CD4-positive, alpha-beta T cell (primary cell): ENCODE results near the gene GMCL2. TPM values are rescaled to one million over a fixed set of nuclear protein-coding genes. Genes with fewer than 3 reads are reported as not detected.

ENCODE experiments used
- ATAC-seq: fragments of 200-7000 bp; cut with Tn5 transposase; one replicate; pipeline ENCODE4 v1.10.0; 2022; ENCODE audit warnings: mild to moderate bottlenecking; ENCODE audit not compliant: poor library complexity
- CTCF ChIA-PET: fragments of 350-600 bp; sonication (Branson Sonifier 250); formaldehyde crosslinking; loops from one replicate; lab custom pipeline; 2021; ENCODE audit warnings: antibody characterized with exemption, inconsistent platforms; lab: Charles Lee
- POLR2A ChIA-PET: fragments of 350-600 bp; sonication (Branson Sonifier 250); formaldehyde crosslinking; loops from one replicate; lab custom pipeline; 2021; ENCODE audit warnings: antibody characterized with exemption, inconsistent platforms; lab: Charles Lee
- DNase-seq, 14 experiments: peaks; one replicate each; pipeline ENCODE4 v3.0.0-alpha.2; 2013 to 2020; ENCODE audit warnings: mixed read lengths in 2 of 14
- H3K27ac ChIP-seq, 2 donors: one replicate each; pipeline versions ENCODE4 v1.5.1 to v1.7.0; 2013; ENCODE audit warnings: low read length in 2 of 2, low read depth in 1 of 2, mild to moderate bottlenecking in 1 of 2
- H3K27me3 ChIP-seq, 2 experiments: 1 replicate in 1 of 2; 2 replicates in 1 of 2; pipeline versions ENCODE4 v1.6.1 to v1.7.0; 2013; ENCODE audit warnings: low read length in 2 of 2, control low read depth in 1 of 2, mild to moderate bottlenecking in 1 of 2, moderate library complexity in 1 of 2; ENCODE audit not compliant: insufficient read depth in 2 of 2, control insufficient read depth in 1 of 2
- H3K36me3 ChIP-seq: one replicate; pipeline ENCODE4 v1.6.1; 2013; ENCODE audit warnings: low read length, control low read depth; ENCODE audit not compliant: insufficient read depth
- H3K4me1 ChIP-seq: one replicate; pipeline ENCODE4 v1.6.1; 2013; ENCODE audit warnings: low read length, control low read depth; ENCODE audit not compliant: insufficient read depth
- H3K4me3 ChIP-seq: one replicate; pipeline ENCODE4 v1.5.1; 2013; ENCODE audit warnings: mild to moderate bottlenecking, low read length, moderate library complexity
- H3K9me3 ChIP-seq, 2 experiments: 1 replicate in 1 of 2; 2 replicates in 1 of 2; pipeline versions ENCODE4 v1.6.1 to v1.7.0; 2013; ENCODE audit warnings: low read length in 2 of 2, mild to moderate bottlenecking in 2 of 2, control low read depth in 1 of 2, moderate library complexity in 1 of 2; ENCODE audit not compliant: control insufficient read depth in 1 of 2, insufficient read depth in 1 of 2
- H3K27ac Mint-ChIP-seq: one replicate; pipeline ENCODE4 v1.8.0; 2020; ENCODE audit warnings: mixed read lengths
- H3K27me3 Mint-ChIP-seq: one replicate; pipeline ENCODE4 v1.8.0; 2021; ENCODE audit warnings: mixed read lengths
- H3K36me3 Mint-ChIP-seq: one replicate; pipeline ENCODE4 v1.8.0; 2021; ENCODE audit warnings: low read depth, mixed read lengths
- H3K4me1 Mint-ChIP-seq: one replicate; pipeline ENCODE4 v1.8.0; 2021; ENCODE audit warnings: low read depth, mixed read lengths
- H3K4me3 Mint-ChIP-seq: one replicate; pipeline ENCODE4 v1.8.0; 2020; ENCODE audit warnings: mild to moderate bottlenecking, mixed read lengths
- H3K9me3 Mint-ChIP-seq: one replicate; pipeline ENCODE4 v1.8.0; 2020; ENCODE audit warnings: mixed read lengths
- intact Hi-C, 2 experiments: fragments of 100-400 bp; cut with DNase I in 1 of 2; cut with micrococcal nuclease in 1 of 2; formaldehyde crosslinking; loops; one replicate each; pipeline versions ENCODE4 v1.15.1 to v1.9.0; 2023 to 2025; cut with DNase I, micrococcal nuclease
- total RNA-seq, 174 experiments: library from RNA in 2 of 174; stranded (reverse) in 2 of 174; gene quantifications; one replicate each; pipeline ENCODE4 v1.2.3 and lab custom pipeline; 2021 to 2026
- TF ChIP-seq, protein P1 (sequence below): fragments of 200-600 bp; IDR thresholded peaks from one replicate; pipeline ENCODE4 v1.8.0; 2022; ENCODE audit warnings: antibody characterized with exemption, mild to moderate bottlenecking

The GMCL2 gene
- total RNA-seq, 2 experiments from 2014 or later = not detected

DNA sequence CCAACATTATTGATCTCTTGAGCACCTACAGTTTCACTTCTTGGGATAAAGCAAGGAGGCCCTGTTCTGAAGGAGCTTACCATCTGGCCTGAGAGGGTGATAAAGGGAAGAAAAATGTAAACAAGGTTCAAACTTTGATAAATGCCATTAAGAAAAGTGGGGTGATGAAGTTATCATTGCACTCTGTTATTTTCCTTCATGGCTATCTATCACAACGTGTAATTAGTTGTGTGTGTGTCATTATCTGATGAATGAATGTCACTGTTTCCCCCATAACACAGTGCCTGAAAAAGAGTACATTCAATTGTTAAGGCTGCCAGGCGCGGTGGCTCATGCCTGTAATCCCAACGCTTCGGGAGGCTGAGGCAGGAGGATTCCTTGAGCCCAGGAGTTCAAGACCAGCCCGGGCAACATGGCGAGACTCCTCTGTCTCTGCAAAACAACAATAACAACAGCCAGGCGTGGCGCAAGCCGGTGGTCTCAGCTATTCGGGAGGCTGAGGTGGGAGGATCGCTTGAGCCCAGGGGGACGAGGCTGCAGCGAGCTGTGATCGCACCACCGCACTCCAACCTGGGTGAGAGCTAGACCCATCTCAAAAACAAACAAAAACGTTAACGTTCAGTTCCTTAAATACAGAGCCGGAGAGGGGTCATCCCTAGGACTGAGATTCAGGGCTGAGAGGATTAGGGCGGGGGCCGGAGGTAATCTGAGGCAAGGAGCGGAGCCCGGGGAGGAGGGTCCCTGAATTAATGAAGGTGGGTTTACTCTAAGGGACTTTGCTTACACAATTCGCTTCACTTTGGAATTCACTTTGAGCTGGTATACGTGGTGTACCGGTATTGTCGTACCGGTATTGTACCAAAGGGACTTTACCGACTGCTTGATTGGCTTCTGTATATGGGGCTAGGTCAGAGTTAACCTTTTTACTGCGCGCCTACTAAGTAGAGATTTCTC lies 34.4 kb downstream of the GMCL2 start:
- Histone ChIP-seq H3K27me3 (no peaks in the 10 kb centered on the region), H3K4me3 (peak overlapping the region; percentile 76), H3K36me3 (peaks cover 43% of the 10 kb centered on the region), H3K27ac (peak overlapping the region in 1 of 2 donors; percentile 42), H3K4me1 (peaks cover 35% of the 10 kb centered on the region), H3K9me3 (no peaks in the 10 kb centered on the region)
- CTCF ChIA-PET = interaction anchor here (0.8 to 1.1 kb wide), 2 partner anchors 11 to 51 kb away, joined by 3 to 4 read pairs; partner anchors contain the start of gene HNRNPAB
- H3K4me1 Mint-ChIP-seq = peaks cover 24% of the 10 kb centered on the region
- intact Hi-C loops = loop anchor here in 1 of 2 experiments (1.0 to 10.0 kb wide), 5 partner anchors 20 to 848 kb away; partner anchors contain the start of genes B4GALT7, LMAN2, PRELID1 and RAB24
- H3K27ac Mint-ChIP-seq = peak overlapping the region; percentile 83
- ATAC-seq = no peak
- H3K27me3 Mint-ChIP-seq = no peaks in the 10 kb centered on the region
- no peak for DNase-seq
- H3K36me3 Mint-ChIP-seq = peaks cover 50% of the 10 kb centered on the region
- TF ChIP-seq, protein P1, sequence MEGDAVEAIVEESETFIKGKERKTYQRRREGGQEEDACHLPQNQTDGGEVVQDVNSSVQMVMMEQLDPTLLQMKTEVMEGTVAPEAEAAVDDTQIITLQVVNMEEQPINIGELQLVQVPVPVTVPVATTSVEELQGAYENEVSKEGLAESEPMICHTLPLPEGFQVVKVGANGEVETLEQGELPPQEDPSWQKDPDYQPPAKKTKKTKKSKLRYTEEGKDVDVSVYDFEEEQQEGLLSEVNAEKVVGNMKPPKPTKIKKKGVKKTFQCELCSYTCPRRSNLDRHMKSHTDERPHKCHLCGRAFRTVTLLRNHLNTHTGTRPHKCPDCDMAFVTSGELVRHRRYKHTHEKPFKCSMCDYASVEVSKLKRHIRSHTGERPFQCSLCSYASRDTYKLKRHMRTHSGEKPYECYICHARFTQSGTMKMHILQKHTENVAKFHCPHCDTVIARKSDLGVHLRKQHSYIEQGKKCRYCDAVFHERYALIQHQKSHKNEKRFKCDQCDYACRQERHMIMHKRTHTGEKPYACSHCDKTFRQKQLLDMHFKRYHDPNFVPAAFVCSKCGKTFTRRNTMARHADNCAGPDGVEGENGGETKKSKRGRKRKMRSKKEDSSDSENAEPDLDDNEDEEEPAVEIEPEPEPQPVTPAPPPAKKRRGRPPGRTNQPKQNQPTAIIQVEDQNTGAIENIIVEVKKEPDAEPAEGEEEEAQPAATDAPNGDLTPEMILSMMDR = no peak
- POLR2A ChIA-PET = interaction anchor here (0.6 to 2.5 kb wide), 12 partner anchors 14 to 1681 kb away, joined by 3 to 23 read pairs (median 4); partner anchors contain the start of genes HNRNPAB, RMND5B and TMED9
- H3K9me3 Mint-ChIP-seq = no peaks in the 10 kb centered on the region
- H3K4me3 Mint-ChIP-seq = peak overlapping the region; percentile 91

DNA sequence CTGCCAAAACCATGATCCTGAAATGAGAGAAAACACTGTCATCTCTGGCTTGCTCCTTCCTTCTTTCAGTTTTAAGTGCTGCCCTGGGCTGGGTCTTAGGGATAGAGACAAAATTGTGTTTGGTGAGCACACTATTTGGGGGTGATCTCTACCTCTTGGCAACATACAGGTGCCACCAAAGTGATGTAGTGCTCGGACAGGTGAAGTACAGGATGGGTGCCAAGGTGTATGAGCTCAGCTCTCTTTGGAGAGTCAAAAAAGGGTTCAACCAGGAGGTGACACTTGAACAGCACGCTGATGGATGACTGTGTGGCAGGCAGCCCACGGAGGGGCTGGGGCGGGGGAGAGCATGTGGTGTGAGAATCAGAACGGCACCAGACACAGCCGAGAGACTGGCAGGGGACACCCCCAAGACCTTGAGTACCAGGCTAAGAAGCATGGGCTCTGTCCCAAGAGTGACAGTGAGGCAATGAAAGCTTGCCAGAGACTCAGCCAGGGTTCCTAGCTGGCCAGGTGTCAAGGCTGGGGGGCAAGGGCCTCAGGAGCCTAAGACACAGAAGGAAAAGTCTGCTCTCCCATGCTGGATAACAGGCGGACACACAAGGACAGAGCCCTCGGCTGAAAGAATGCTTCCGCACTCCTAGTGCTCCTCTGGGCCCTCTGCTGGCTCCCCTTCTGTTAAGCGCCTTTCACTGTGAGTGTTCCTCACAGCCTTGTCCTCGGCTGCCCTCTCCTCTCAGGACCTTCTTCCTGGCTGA lies 36.0 kb downstream of the GMCL2 start:
- Histone ChIP-seq H3K4me3 (no peak overlapping the region), H3K9me3 (no peaks in the 10 kb centered on the region), H3K36me3 (peaks cover 59% of the 10 kb centered on the region), H3K4me1 (peaks cover 36% of the 10 kb centered on the region), H3K27ac (peak overlapping the region in 1 of 2 donors; percentile 34), H3K27me3 (no peaks in the 10 kb centered on the region)
- DNase-seq = no peak
- Mint-ChIP-seq H3K27ac (peak overlapping the region; percentile 80), H3K4me3 (peak overlapping the region; percentile 91), H3K27me3 (no peaks in the 10 kb centered on the region), H3K9me3 (no peaks in the 10 kb centered on the region), H3K36me3 (peaks cover 66% of the 10 kb centered on the region), H3K4me1 (peaks cover 24% of the 10 kb centered on the region)
- ChIA-PET CTCF (interaction anchor here (1.6 kb wide), 1 partner anchor 30 kb away, joined by 7 read pairs; no protein-coding TSS in a partner anchor), POLR2A (interaction anchor here (1.2 to 1.6 kb wide), 3 partner anchors 20 to 53 kb away, joined by 3 to 4 read pairs (median 4); partner anchors contain the start of genes HNRNPAB and RMND5B)
- no peak for ATAC-seq
- TF ChIP-seq, protein P1 = no peak
- intact Hi-C loops = loop anchor here in 1 of 2 experiments (5.0 to 10.0 kb wide), 3 partner anchors 549 to 846 kb away; partner anchors contain the start of genes B4GALT7, LMAN2, PRELID1 and RAB24
